GM23338 (cell line): ENCODE data around the gene PTPN20. TPM values are rescaled to one million over a fixed set of nuclear protein-coding genes. Genes with fewer than 3 reads are reported as not detected.

ENCODE experiments used
- ATAC-seq: fragments of 200-7000 bp; cut with Tn5 transposase; 3 replicates; pipeline ENCODE4 v1.9.1; 2020
- DNase-seq: peaks from one replicate; pipeline ENCODE4 v3.0.0-alpha.2; 2015; ENCODE audit warnings: low spot score
- H2AFZ ChIP-seq: fragments of 200-600 bp; sonication (generic); 2 replicates; pipeline ENCODE4 v1.8.0; 2016; ENCODE audit warnings: antibody characterized with exemption, mild to moderate bottlenecking, moderate library complexity
- H3F3A ChIP-seq: fragments of 200-600 bp; sonication (generic); replicated peaks from 2 replicates; pipeline ENCODE4 v1.8.0; 2017; ENCODE audit warnings: antibody characterized with exemption, mixed run types, low read depth
- H3K27ac ChIP-seq: fragments of 200-600 bp; sonication (generic); 2 replicates; pipeline ENCODE4 v1.6.1; 2016; ENCODE audit warnings: low read depth
- H3K27me3 ChIP-seq: fragments of 200-600 bp; sonication (generic); 2 replicates; pipeline ENCODE4 v1.8.0; 2016; ENCODE audit warnings: mild to moderate bottlenecking, mixed run types, moderate library complexity; ENCODE audit not compliant: insufficient read depth
- H3K36me3 ChIP-seq: fragments of 200-600 bp; sonication (generic); 2 replicates; pipeline ENCODE4 v1.8.0; 2016; ENCODE audit warnings: mild to moderate bottlenecking; ENCODE audit not compliant: insufficient read depth
- H3K4me1 ChIP-seq: fragments of 200-600 bp; sonication (generic); 2 replicates; pipeline ENCODE4 v1.8.0; 2016; ENCODE audit warnings: mild to moderate bottlenecking, moderate library complexity; ENCODE audit not compliant: insufficient read depth
- H3K4me2 ChIP-seq: fragments of 200-600 bp; sonication (generic); 2 replicates; pipeline ENCODE4 v1.7.1; 2017; ENCODE audit warnings: mixed run types
- H3K4me3 ChIP-seq: fragments of 200-600 bp; sonication (generic); 2 replicates; pipeline ENCODE4 v1.6.1; 2016; ENCODE audit warnings: mixed run types
- H3K79me2 ChIP-seq: fragments of 200-600 bp; sonication (generic); replicated peaks from 2 replicates; pipeline ENCODE4 v1.8.0; 2017; ENCODE audit warnings: mild to moderate bottlenecking; ENCODE audit not compliant: insufficient read depth
- H3K9me2 ChIP-seq: fragments of 200-600 bp; sonication (generic); 2 replicates; pipeline ENCODE4 v1.8.0; 2017; ENCODE audit not compliant: insufficient read depth
- H4K20me1 ChIP-seq: fragments of 200-600 bp; sonication (generic); replicated peaks from 2 replicates; pipeline ENCODE4 v1.8.0; 2017; ENCODE audit warnings: mild to moderate bottlenecking; ENCODE audit not compliant: insufficient read depth
- H3K27ac Mint-ChIP-seq: 2 replicates; pipeline ENCODE4 v1.8.0; 2020; ENCODE audit warnings: inconsistent platforms, mild to moderate bottlenecking, moderate library complexity, mixed read lengths
- H3K27me3 Mint-ChIP-seq: 3 replicates; pipeline ENCODE4 v1.8.0; 2022; ENCODE audit warnings: low read depth, mild to moderate bottlenecking, moderate library complexity, mixed read lengths, inconsistent platforms; ENCODE audit not compliant: insufficient read depth, poor library complexity
- H3K36me3 Mint-ChIP-seq: 3 replicates; pipeline ENCODE4 v1.8.0; 2021; ENCODE audit warnings: low read depth, mild to moderate bottlenecking, inconsistent platforms, moderate library complexity, mixed read lengths
- H3K4me1 Mint-ChIP-seq: 3 replicates; pipeline ENCODE4 v1.8.0; 2020; ENCODE audit warnings: mild to moderate bottlenecking, inconsistent platforms, mixed read lengths
- H3K4me3 Mint-ChIP-seq: 3 replicates; pipeline ENCODE4 v1.8.0; 2021; ENCODE audit warnings: moderate library complexity, mild to moderate bottlenecking, inconsistent platforms, mixed read lengths
- H3K9me3 Mint-ChIP-seq: 3 replicates; pipeline ENCODE4 v1.8.0; 2020; ENCODE audit warnings: moderate library complexity, mild to moderate bottlenecking, inconsistent platforms, mixed read lengths
- CREB1 ChIP-seq: fragments of 250-450 bp; sonication (Bioruptor Pico); IDR thresholded peaks from 2 replicates; pipeline ENCODE4 v1.5.0; 2020; ENCODE audit warnings: low read depth, mild to moderate bottlenecking, moderate library complexity
- ETS1 ChIP-seq: IDR thresholded peaks from 2 replicates; pipeline ENCODE4 v1.6.1; 2016; ENCODE audit warnings: antibody characterized with exemption
- EZH2 ChIP-seq: fragments of 200-600 bp; sonication (generic); IDR thresholded peaks from one replicate; pipeline ENCODE4 v1.8.0; 2017; ENCODE audit warnings: antibody characterized with exemption, mild to moderate bottlenecking, low read depth; ENCODE audit not compliant: unreplicated experiment
- EZH2phosphoT487 ChIP-seq: fragments of 200-600 bp; sonication (generic); IDR thresholded peaks from one replicate; pipeline ENCODE4 v1.8.1; 2018; ENCODE audit warnings: antibody characterized with exemption; ENCODE audit not compliant: unreplicated experiment
- JUNB ChIP-seq: IDR thresholded peaks from one replicate; pipeline ENCODE4 v1.6.1; 2016; ENCODE audit warnings: antibody characterized with exemption; ENCODE audit not compliant: unreplicated experiment
- POLR2AphosphoS5 ChIP-seq: IDR thresholded peaks from 2 replicates; pipeline ENCODE4 v1.6.1; 2016; ENCODE audit warnings: antibody characterized with exemption, low read depth
- REST ChIP-seq: IDR thresholded peaks from one replicate; pipeline ENCODE4 v1.6.1; 2018; ENCODE audit warnings: antibody characterized with exemption; ENCODE audit not compliant: unreplicated experiment
- STAT1 ChIP-seq: IDR thresholded peaks from one replicate; pipeline ENCODE4 v1.6.1; 2016; ENCODE audit warnings: antibody characterized with exemption; ENCODE audit not compliant: unreplicated experiment
- ZNF114 ChIP-seq: fragments of 250-450 bp; sonication (Bioruptor Pico); IDR thresholded peaks from 2 replicates; pipeline ENCODE4 v1.5.0; 2020; ENCODE audit warnings: mild to moderate bottlenecking, moderate library complexity
- ZNF331 ChIP-seq: fragments of 250-450 bp; sonication (Bioruptor Pico); IDR thresholded peaks from 2 replicates; pipeline ENCODE4 v1.5.0; 2020; ENCODE audit warnings: low read depth, mild to moderate bottlenecking, moderate library complexity
- polyA plus RNA-seq: library from polyadenylated mRNA; unstranded; fragments of >200 nt; fragmentation: Nextera tagmentation; extraction: Ambion mirVana; gene quantifications from 2 replicates; pipeline ENCODE4 v1.2.1, GENCODE V29; 2016
- total RNA-seq: library from RNA; depleted of rRNA; stranded (reverse); fragments of >200 nt; shearing (Covaris generic); gene quantifications from 2 replicates; pipeline ENCODE4 v1.2.3, GENCODE V29; 2014
- TF ChIP-seq, protein P1 (sequence below), 2 experiments: fragments of 200-600 bp in 1 of 2; sonication (generic) in 1 of 2; conservative IDR thresholded peaks; 2 replicates each; pipeline versions ENCODE4 v1.5.1 to v1.6.1; 2016 to 2017; ENCODE audit warnings: antibody characterized with exemption in 2 of 2, low read depth in 2 of 2, mild to moderate bottlenecking in 2 of 2, moderate library complexity in 1 of 2
- TF ChIP-seq, protein P2 (sequence below): fragments of 250-450 bp; sonication (Bioruptor Pico); IDR thresholded peaks from 2 replicates; pipeline ENCODE4 v1.5.0; 2020; ENCODE audit warnings: mild to moderate bottlenecking, moderate library complexity

Gene PTPN20
- total and polyA plus RNA-seq, 2 experiments from 2014 or later = 0.13 TPM; not detected in 1

DNA sequence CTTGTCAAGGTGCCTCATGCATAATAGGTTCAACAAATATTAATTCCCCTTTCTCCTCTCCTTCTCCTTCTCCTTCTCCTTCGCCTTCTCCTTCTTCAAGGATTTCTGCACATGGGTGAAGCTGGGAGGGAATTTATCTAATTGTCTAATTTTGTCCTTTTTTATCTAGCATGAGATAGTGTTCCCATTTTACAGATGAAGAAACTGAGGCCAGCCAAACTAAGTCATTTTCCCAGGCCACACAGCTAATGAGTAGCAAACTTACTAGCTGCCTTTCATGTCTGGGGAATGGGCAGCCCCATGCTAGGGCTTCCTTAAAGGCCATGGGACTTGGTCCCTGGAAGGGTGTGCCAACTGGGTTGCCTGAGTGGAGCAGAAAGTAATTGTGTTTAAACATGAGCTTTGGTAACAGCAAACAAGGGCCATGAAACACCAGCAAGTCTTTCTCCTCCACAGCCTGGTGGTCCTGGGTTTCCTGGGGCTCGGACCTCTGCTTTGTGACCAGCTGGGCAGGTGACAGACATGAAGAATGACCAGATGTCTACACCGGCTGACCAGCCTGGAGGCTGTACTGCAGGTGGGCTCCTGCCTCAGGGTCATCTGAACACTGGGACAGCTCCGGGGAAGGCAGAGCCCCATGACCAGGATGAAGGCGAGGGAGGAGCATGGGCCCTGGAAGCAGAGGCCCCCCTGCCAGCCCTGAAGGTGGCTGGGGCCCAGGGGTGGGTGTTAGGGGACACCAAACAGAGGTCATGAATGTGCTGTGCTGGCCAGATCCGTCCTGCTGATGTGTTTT is 138.0 kb downstream of the PTPN20 start:
- H4K20me1 ChIP-seq = no peaks in the 10 kb centered on the region
- no peak overlapping the region for H3K27ac ChIP-seq
- H3K4me1 ChIP-seq = no peaks in the 10 kb centered on the region
- H2AFZ ChIP-seq = no peak overlapping the region
- no peak overlapping the region for H3K4me3 ChIP-seq
- no peak overlapping the region for H3K4me2 ChIP-seq
- no peaks in the 10 kb centered on the region for H3K79me2 ChIP-seq
- no peak overlapping the region for H3K27ac Mint-ChIP-seq
- no peaks in the 10 kb centered on the region for H3K9me2 ChIP-seq
- ATAC-seq (no peak), DNase-seq (no peak)
- no peaks in the 10 kb centered on the region for H3K36me3 ChIP-seq
- TF ChIP-seq CREB1 (CRISPR knock-in tag) (no peak), EZH2phosphoT487 (no peak), POLR2AphosphoS5 (no peak), STAT1 (no peak), ETS1 (no peak), ZNF331 (no peak), ZNF114 (no peak), JUNB (no peak), EZH2 (no peak), REST (no peak)
- TF ChIP-seq, protein P1, sequence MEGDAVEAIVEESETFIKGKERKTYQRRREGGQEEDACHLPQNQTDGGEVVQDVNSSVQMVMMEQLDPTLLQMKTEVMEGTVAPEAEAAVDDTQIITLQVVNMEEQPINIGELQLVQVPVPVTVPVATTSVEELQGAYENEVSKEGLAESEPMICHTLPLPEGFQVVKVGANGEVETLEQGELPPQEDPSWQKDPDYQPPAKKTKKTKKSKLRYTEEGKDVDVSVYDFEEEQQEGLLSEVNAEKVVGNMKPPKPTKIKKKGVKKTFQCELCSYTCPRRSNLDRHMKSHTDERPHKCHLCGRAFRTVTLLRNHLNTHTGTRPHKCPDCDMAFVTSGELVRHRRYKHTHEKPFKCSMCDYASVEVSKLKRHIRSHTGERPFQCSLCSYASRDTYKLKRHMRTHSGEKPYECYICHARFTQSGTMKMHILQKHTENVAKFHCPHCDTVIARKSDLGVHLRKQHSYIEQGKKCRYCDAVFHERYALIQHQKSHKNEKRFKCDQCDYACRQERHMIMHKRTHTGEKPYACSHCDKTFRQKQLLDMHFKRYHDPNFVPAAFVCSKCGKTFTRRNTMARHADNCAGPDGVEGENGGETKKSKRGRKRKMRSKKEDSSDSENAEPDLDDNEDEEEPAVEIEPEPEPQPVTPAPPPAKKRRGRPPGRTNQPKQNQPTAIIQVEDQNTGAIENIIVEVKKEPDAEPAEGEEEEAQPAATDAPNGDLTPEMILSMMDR (conservative IDR thresholded peaks at IDR 0.05; ENCODE audit: low read depth in 2 of 2) = no peak
- TF ChIP-seq, protein P2, sequence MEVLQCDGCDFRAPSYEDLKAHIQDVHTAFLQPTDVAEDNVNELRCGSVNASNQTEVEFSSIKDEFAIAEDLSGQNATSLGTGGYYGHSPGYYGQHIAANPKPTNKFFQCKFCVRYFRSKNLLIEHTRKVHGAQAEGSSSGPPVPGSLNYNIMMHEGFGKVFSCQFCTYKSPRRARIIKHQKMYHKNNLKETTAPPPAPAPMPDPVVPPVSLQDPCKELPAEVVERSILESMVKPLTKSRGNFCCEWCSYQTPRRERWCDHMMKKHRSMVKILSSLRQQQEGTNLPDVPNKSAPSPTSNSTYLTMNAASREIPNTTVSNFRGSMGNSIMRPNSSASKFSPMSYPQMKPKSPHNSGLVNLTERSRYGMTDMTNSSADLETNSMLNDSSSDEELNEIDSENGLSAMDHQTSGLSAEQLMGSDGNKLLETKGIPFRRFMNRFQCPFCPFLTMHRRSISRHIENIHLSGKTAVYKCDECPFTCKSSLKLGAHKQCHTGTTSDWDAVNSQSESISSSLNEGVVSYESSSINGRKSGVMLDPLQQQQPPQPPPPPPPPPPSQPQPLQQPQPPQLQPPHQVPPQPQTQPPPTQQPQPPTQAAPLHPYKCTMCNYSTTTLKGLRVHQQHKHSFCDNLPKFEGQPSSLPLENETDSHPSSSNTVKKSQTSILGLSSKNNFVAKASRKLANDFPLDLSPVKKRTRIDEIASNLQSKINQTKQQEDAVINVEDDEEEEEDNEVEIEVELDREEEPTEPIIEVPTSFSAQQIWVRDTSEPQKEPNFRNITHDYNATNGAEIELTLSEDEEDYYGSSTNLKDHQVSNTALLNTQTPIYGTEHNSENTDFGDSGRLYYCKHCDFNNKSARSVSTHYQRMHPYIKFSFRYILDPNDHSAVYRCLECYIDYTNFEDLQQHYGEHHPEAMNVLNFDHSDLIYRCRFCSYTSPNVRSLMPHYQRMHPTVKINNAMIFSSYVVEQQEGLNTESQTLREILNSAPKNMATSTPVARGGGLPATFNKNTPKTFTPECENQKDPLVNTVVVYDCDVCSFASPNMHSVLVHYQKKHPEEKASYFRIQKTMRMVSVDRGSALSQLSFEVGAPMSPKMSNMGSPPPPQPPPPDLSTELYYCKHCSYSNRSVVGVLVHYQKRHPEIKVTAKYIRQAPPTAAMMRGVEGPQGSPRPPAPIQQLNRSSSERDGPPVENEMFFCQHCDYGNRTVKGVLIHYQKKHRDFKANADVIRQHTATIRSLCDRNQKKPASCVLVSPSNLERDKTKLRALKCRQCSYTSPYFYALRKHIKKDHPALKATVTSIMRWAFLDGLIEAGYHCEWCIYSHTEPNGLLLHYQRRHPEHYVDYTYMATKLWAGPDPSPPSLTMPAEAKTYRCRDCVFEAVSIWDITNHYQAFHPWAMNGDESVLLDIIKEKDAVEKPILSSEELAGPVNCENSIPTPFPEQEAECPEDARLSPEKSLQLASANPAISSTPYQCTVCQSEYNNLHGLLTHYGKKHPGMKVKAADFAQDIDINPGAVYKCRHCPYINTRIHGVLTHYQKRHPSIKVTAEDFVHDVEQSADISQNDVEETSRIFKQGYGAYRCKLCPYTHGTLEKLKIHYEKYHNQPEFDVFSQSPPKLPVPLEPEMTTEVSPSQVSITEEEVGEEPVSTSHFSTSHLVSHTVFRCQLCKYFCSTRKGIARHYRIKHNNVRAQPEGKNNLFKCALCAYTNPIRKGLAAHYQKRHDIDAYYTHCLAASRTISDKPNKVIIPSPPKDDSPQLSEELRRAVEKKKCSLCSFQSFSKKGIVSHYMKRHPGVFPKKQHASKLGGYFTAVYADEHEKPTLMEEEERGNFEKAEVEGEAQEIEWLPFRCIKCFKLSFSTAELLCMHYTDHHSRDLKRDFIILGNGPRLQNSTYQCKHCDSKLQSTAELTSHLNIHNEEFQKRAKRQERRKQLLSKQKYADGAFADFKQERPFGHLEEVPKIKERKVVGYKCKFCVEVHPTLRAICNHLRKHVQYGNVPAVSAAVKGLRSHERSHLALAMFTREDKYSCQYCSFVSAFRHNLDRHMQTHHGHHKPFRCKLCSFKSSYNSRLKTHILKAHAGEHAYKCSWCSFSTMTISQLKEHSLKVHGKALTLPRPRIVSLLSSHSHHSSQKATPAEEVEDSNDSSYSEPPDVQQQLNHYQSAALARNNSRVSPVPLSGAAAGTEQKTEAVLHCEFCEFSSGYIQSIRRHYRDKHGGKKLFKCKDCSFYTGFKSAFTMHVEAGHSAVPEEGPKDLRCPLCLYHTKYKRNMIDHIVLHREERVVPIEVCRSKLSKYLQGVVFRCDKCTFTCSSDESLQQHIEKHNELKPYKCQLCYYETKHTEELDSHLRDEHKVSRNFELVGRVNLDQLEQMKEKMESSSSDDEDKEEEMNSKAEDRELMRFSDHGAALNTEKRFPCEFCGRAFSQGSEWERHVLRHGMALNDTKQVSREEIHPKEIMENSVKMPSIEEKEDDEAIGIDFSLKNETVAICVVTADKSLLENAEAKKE (CRISPR knock-in tag) = no peak
- no peaks in the 10 kb centered on the region for H3K27me3 ChIP-seq
- H3K4me3 Mint-ChIP-seq = no peak overlapping the region
- no peaks in the 10 kb centered on the region for H3K36me3 Mint-ChIP-seq
- peaks cover 8% of the 10 kb centered on the region for H3K27me3 Mint-ChIP-seq
- H3F3A ChIP-seq = no peaks in the 10 kb centered on the region
- no peaks in the 10 kb centered on the region for H3K9me3 Mint-ChIP-seq
- no peaks in the 10 kb centered on the region; the same call in 2 of the 3 replicates for H3K4me1 Mint-ChIP-seq
